Brain microvascular endothelial cell (primary cell): Measurements from ENCODE around the gene BBS9.
A peak's percentile ranks its signal among the peaks of the same experiment; 100 is the strongest.

Source experiments
- DNase-seq: peaks from one replicate; pipeline ENCODE4 v3.0.0-alpha.2; 2020
- H3K27ac ChIP-seq: fragments of 250-450 bp; sonication (Bioruptor Pico); 2 replicates; pipeline ENCODE4 v1.5.1; 2020; ENCODE audit warnings: mild to moderate bottlenecking, moderate library complexity
- H3K27me3 ChIP-seq: fragments of 250-450 bp; sonication (Bioruptor Pico); replicated peaks from 2 replicates; pipeline ENCODE4 v1.5.1; 2020; ENCODE audit warnings: mild to moderate bottlenecking
- H3K36me3 ChIP-seq: fragments of 250-450 bp; sonication (Bioruptor Pico); replicated peaks from 2 replicates; pipeline ENCODE4 v1.5.1; 2020; ENCODE audit warnings: mild to moderate bottlenecking
- H3K4me3 ChIP-seq: 2 replicates; pipeline ENCODE4 v1.5.1; 2011; ENCODE audit warnings: low read depth, mild to moderate bottlenecking, control low read depth, low read length, moderate library complexity
- CTCF ChIP-seq: IDR thresholded peaks from 2 replicates; pipeline ENCODE4 v1.5.1; 2011; ENCODE audit warnings: low read depth, mild to moderate bottlenecking, moderate library complexity, low read length, control low read depth, inconsistent platforms; ENCODE audit errors: missing control alignments
- in situ Hi-C: cut with HindIII; loops from 2 replicates; pipeline ENCODE4 v1.10.0; 2017; ENCODE audit warnings: low sequenced_read_pairs, low pct_ligation_motif_present

The BBS9 gene

GRCh38 chr7:33310546-33310945, 181.2 kb downstream of the BBS9 start:
- no peak overlapping the region for H3K27ac ChIP-seq
- no peaks in the 10 kb centered on the region for H3K27me3 ChIP-seq
- in situ Hi-C loops: no loop called here
- no peak for DNase-seq
- H3K4me3 ChIP-seq: no peak overlapping the region
- TF ChIP-seq CTCF: no peak
- no peaks in the 10 kb centered on the region for H3K36me3 ChIP-seq

DNA sequence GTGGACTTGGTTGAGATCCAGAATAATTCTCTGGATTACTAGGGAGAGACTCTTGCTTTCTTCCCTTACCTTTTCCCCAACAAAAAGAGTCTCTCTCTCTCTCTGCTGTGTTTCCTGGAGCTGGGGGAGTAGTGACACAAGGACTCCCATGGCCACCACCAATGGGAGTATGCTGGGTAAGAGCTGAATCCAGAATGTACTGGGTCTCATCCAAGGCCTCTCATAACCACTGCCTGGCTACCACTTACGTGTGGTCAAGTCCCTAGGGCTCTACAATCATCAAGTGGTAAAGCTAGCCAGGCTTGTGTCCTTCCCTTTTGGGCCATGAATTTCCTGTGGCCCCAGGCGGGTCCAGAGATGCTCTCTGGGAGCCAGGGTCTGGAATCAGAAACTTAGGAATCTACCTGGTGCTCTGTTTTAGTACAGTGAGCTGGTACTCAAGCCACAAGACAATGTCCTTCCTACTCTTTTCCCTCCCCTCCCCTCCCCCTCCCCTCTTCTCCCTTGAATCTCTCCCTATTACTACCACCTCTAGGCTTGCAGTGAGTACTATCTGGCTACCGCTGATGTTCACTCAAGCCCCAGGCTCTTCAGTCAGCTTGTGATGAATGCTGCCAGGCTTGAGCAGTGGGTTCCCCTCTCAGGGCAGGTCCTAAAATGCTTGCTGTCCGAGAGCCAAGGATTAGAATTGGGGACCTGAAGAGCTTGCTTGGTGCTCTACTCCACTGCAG, 196.6 kb downstream of the BBS9 start:
- TF ChIP-seq CTCF: no peak
- no peaks in the 10 kb centered on the region for H3K27me3 ChIP-seq
- H3K27ac ChIP-seq: no peak overlapping the region
- no peaks in the 10 kb centered on the region for H3K36me3 ChIP-seq
- DNase-seq: no peak
- no peak overlapping the region for H3K4me3 ChIP-seq
- in situ Hi-C loops: no loop called here

GRCh38 chr7:33326485-33326848, 197.1 kb downstream of the BBS9 start:
- TF ChIP-seq CTCF: no peak
- in situ Hi-C loops: no loop called here

GRCh38 chr7:33327427-33327826, 198.1 kb downstream of the BBS9 start:
- in situ Hi-C loops: no loop called here
- no peak for DNase-seq
- Histone ChIP-seq H3K4me3 (no peak overlapping the region), H3K27ac (no peak overlapping the region), H3K27me3 (no peaks in the 10 kb centered on the region), H3K36me3 (no peaks in the 10 kb centered on the region)
- TF ChIP-seq CTCF: no peak

More at GRCh38 chr7:33326485-33326848, 197.1 kb downstream of the BBS9 start:
- no peak for DNase-seq
- H3K36me3 ChIP-seq: no peaks in the 10 kb centered on the region
- no peak overlapping the region for H3K4me3 ChIP-seq
- no peaks in the 10 kb centered on the region for H3K27me3 ChIP-seq
- no peak overlapping the region for H3K27ac ChIP-seq

DNA sequence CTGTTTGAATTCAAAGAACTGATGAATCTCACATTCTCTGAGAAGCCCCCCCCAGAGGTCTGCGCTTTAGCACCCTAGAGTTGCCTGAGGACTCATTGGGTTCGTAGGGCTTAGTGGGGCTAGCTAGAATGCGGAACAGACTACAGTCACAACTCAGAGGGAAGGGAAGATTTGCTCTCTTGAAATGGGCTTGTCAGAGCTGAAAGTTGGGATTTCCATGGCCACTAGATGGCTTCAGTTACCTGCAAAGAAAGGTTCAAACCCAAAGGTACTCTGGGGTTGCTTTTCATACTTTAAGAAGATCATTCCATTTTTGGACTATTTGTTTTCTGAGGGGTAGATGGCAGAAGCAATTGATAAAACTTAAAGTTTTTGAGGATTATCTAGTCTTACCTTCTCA, 205.0 kb downstream of the BBS9 start:
- Histone ChIP-seq H3K36me3 (no peaks in the 10 kb centered on the region), H3K27ac (no peak overlapping the region), H3K27me3 (no peaks in the 10 kb centered on the region), H3K4me3 (no peak overlapping the region)
- peak; percentile 4 for DNase-seq
- peak; percentile 62 for TF ChIP-seq CTCF
- in situ Hi-C loops: no loop called here

- Histone ChIP-seq H3K4me3 (no peak overlapping the region), H3K27me3 (no peaks in the 10 kb centered on the region), H3K36me3 (no peaks in the 10 kb centered on the region), H3K27ac (no peak overlapping the region)
- in situ Hi-C loops: no loop called here
- DNase-seq: no peak
- TF ChIP-seq CTCF: no peak
These were observed 207.5 kb downstream of the BBS9 start for GRCh38 chr7:33336820-33337219.
